ENCODE results near the gene EPHA5. TPM values are rescaled to one million over a fixed set of nuclear protein-coding genes. Genes with fewer than 3 reads are reported as not detected.

The EPHA5 gene
- total RNA-seq, 1 donor from 2014 or later = 0.94 TPM

DNA sequence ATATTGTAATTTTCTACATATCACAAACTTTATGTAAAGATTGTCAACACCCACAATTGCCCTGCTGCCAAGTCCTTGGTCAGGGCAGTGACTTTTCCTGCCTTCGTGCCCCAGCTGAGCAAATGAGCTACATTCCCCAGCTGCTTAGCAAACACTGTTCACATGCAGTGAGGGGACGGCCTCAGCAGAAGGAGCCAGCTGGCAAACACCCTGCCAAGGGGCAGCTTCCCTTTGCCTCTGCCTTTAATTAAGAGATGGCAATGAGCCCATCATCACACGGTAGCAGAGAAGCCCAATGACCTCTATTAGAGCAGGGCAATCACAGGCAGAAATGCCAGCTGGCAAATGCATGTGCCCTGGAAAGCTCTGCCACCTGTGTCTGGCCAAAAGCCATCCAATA is 253.4 kb downstream of the EPHA5 start:
- Mint-ChIP-seq H3K27ac (no peak overlapping the region), H3K9me3 (no peaks in the 10 kb centered on the region), H3K4me1 (no peaks in the 10 kb centered on the region), H3K4me3 (no peak overlapping the region), H3K36me3 (no peaks in the 10 kb centered on the region), H3K27me3 (ENCODE audit: low read depth) (no peaks in the 10 kb centered on the region)
- no peak for DNase-seq (ENCODE audit: low spot score in 2 of 2, unreplicated experiment in 2 of 2)
- TF ChIP-seq, protein P1, sequence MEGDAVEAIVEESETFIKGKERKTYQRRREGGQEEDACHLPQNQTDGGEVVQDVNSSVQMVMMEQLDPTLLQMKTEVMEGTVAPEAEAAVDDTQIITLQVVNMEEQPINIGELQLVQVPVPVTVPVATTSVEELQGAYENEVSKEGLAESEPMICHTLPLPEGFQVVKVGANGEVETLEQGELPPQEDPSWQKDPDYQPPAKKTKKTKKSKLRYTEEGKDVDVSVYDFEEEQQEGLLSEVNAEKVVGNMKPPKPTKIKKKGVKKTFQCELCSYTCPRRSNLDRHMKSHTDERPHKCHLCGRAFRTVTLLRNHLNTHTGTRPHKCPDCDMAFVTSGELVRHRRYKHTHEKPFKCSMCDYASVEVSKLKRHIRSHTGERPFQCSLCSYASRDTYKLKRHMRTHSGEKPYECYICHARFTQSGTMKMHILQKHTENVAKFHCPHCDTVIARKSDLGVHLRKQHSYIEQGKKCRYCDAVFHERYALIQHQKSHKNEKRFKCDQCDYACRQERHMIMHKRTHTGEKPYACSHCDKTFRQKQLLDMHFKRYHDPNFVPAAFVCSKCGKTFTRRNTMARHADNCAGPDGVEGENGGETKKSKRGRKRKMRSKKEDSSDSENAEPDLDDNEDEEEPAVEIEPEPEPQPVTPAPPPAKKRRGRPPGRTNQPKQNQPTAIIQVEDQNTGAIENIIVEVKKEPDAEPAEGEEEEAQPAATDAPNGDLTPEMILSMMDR (IDR thresholded peaks at IDR 0.05; ENCODE audit: unreplicated experiment) = no peak

DNA sequence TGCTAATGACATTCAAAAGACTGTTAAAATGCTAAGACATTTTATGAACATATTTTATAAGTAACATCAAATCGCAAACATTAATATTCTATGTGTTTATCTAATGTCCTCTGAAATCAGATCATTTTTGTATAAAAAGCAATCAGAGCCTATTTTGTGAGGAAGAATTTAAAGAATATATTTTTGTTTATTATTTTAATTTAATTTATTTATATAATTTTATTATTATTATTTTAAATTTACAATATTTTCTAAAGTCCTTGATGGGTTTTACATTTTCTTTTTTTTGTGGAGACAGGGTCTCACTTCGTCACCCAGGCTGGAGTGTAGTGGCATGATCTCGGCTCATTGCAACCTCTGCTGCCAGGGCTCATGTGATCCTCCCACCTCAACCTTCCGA is 262.8 kb downstream of the EPHA5 start:
- Mint-ChIP-seq H3K27me3 (ENCODE audit: low read depth) (no peaks in the 10 kb centered on the region), H3K4me3 (no peak overlapping the region), H3K27ac (no peak overlapping the region), H3K9me3 (no peaks in the 10 kb centered on the region), H3K4me1 (no peaks in the 10 kb centered on the region), H3K36me3 (no peaks in the 10 kb centered on the region)
- TF ChIP-seq, protein P1 (IDR thresholded peaks at IDR 0.05; ENCODE audit: unreplicated experiment) = no peak
- DNase-seq (ENCODE audit: low spot score in 2 of 2, unreplicated experiment in 2 of 2) = no peak

DNA sequence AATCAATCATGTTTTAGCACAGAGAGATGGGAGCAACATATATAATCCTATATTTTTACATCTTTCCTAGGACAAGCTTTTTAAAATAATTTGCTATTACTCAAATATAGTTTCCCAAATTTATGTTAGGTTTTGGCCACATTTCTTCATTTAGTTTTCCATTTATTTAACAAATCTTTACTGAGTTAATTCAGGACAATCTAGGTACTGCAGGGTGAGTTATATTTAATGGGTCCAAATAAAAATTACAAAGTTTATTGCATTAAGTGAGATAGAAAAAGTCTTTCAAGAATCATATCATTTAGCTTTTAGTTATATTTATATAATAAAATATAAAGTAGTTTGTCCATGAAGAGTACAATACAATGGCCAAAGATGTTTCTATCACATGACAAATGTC is 269.2 kb downstream of the EPHA5 start:
- no peak for DNase-seq (ENCODE audit: low spot score in 2 of 2, unreplicated experiment in 2 of 2)
- Mint-ChIP-seq H3K4me1 (no peaks in the 10 kb centered on the region), H3K27ac (no peak overlapping the region), H3K4me3 (no peak overlapping the region), H3K9me3 (peaks cover 4% of the 10 kb centered on the region), H3K27me3 (ENCODE audit: low read depth) (peaks cover 6% of the 10 kb centered on the region), H3K36me3 (no peaks in the 10 kb centered on the region)
- TF ChIP-seq, protein P1 (IDR thresholded peaks at IDR 0.05; ENCODE audit: unreplicated experiment) = peak; percentile 61

DNA sequence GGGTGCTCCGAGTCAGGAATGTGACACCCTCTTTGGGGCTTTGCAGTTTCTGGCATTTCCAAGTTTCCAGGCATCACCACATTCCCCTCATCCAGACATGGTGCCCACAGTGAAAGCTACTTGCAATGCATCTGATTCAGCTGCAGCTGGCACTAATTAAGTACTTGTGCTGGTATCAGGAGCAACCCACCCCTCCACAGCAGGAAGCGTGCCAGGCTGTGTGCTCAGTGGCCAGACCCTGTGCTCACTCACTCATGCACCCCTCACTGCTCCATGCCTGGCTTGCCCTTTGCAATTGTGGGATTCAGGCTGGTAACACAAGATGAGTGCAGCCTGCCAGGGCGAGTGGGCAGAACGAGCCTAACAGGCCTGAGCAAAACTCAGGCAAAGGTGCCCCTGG is 271.2 kb downstream of the EPHA5 start:
- H3K4me1 Mint-ChIP-seq = no peaks in the 10 kb centered on the region
- TF ChIP-seq, protein P1 (IDR thresholded peaks at IDR 0.05; ENCODE audit: unreplicated experiment) = no peak
- H3K27ac Mint-ChIP-seq = no peak overlapping the region
- H3K9me3 Mint-ChIP-seq = peaks cover 12% of the 10 kb centered on the region
- no peak for DNase-seq (ENCODE audit: low spot score in 2 of 2, unreplicated experiment in 2 of 2)
- H3K4me3 Mint-ChIP-seq = no peak overlapping the region
- H3K36me3 Mint-ChIP-seq = no peaks in the 10 kb centered on the region
- peaks cover 6% of the 10 kb centered on the region for H3K27me3 Mint-ChIP-seq (ENCODE audit: low read depth)

DNA sequence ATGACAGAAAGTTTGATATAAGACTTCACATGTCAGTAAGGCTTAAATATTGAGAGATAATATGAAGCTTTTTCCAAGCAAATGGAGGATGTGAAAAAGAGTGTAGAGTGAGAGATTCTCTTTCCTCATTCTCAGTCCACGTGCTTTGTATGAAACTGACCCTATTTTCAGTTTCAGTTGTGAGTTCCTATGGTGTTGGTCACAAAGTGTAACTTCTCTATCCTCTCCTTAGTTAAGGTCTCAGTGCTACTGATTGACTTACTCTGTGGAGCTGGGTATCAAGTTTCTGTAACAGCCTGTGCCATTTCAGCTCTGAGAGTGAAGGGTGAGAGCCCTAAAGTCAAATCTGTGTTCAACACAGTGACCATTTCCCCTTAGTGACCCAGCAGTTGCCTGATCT is 277.2 kb downstream of the EPHA5 start:
- DNase-seq (ENCODE audit: low spot score in 2 of 2, unreplicated experiment in 2 of 2) = no peak
- H3K9me3 Mint-ChIP-seq = peaks cover 17% of the 10 kb centered on the region
- H3K4me3 Mint-ChIP-seq = no peak overlapping the region
- H3K4me1 Mint-ChIP-seq = peaks cover 6% of the 10 kb centered on the region
- H3K36me3 Mint-ChIP-seq = no peaks in the 10 kb centered on the region
- peaks cover 3% of the 10 kb centered on the region for H3K27me3 Mint-ChIP-seq (ENCODE audit: low read depth)
- TF ChIP-seq, protein P1 (IDR thresholded peaks at IDR 0.05; ENCODE audit: unreplicated experiment) = no peak
- H3K27ac Mint-ChIP-seq = no peak overlapping the region

DNA sequence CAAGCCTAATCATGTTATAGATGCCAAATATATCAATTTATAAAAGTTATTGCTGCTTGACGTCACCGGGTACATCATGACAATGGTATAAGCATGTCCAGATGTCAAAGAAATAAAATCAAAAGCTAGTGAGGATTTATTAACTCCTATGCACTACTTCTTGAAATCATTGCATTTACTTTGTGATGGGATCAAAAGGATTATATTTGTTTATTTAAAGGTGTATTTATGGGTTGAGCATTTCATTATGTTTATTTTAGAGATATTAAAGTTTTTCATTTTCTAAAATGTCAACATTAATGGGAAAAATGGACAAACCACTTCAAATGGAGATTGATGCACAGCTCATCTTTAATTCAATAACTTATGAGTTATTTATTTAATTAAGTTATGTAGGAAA is 277.8 kb downstream of the EPHA5 start:
- no peak overlapping the region for H3K27ac Mint-ChIP-seq
- H3K4me1 Mint-ChIP-seq = peaks cover 6% of the 10 kb centered on the region
- H3K9me3 Mint-ChIP-seq = peaks cover 17% of the 10 kb centered on the region
- TF ChIP-seq, protein P1 (IDR thresholded peaks at IDR 0.05; ENCODE audit: unreplicated experiment) = no peak
- H3K36me3 Mint-ChIP-seq = no peaks in the 10 kb centered on the region
- H3K27me3 Mint-ChIP-seq (ENCODE audit: low read depth) = peaks cover 3% of the 10 kb centered on the region
- H3K4me3 Mint-ChIP-seq = no peak overlapping the region
- no peak for DNase-seq (ENCODE audit: low spot score in 2 of 2, unreplicated experiment in 2 of 2)
